Activated CD8-positive, alpha-beta memory T cell treated with anti-CD3 and anti-CD28 coated beads for 4 hours (primary cell): Measurements from ENCODE around the gene C10orf95.
"Not testable (repeated sequence)": the region's sequence is repeated elsewhere in the genome, so short reads cannot be mapped to it uniquely, and the experiment has no call there.

Experiments
- DNase-seq, 2 donors: peaks; one replicate each; pipeline ENCODE4 v3.0.0-alpha.2; 2020; ENCODE audit warnings: low read depth in 2 of 2

The C10orf95 gene

GRCh38 chr10:102451105-102451969 lies at the start of gene C10orf95:
Gene C10orf95 (minus strand): TSS chr10:102451543. CDS start chr10:102451093, 450 bp downstream.
- no peak for DNase-seq

GRCh38 chr10:102500686-102501085 lies 49.3 kb upstream of the C10orf95 start:
- not testable (repeated sequence) for DNase-seq

- no peak for DNase-seq
Observed at GRCh38 chr10:102499356-102499755, 48.0 kb upstream of the C10orf95 start.

- no peak for DNase-seq
Observed at GRCh38 chr10:102497545-102497944, 46.2 kb upstream of the C10orf95 start.

GRCh38 chr10:102493771-102494170 lies 42.4 kb upstream of the C10orf95 start:
- no peak for DNase-seq

- no peak for DNase-seq
Observed at GRCh38 chr10:102492983-102493382, 41.6 kb upstream of the C10orf95 start.

GRCh38 chr10:102492344-102492939 lies 41.1 kb upstream of the C10orf95 start:
- no peak for DNase-seq

GRCh38 chr10:102491136-102491535 lies 39.8 kb upstream of the C10orf95 start:
- DNase-seq, result no peak

GRCh38 chr10:102485093-102485784 lies 33.9 kb upstream of the C10orf95 start:
- DNase-seq, result no peak

- DNase-seq, result no peak
Observed at GRCh38 chr10:102484021-102484420, 32.7 kb upstream of the C10orf95 start.

- no peak for DNase-seq
Observed at GRCh38 chr10:102480396-102480795, 29.1 kb upstream of the C10orf95 start.

GRCh38 chr10:102479651-102480050 lies 28.3 kb upstream of the C10orf95 start:
- DNase-seq, result no peak

GRCh38 chr10:102476466-102477141 lies 25.3 kb upstream of the C10orf95 start:
- no peak for DNase-seq

GRCh38 chr10:102475451-102476040 lies 24.2 kb upstream of the C10orf95 start:
- no peak for DNase-seq

- no peak for DNase-seq
Observed at GRCh38 chr10:102473445-102474331, 22.3 kb upstream of the C10orf95 start.

GRCh38 chr10:102470579-102471546 lies 19.5 kb upstream of the C10orf95 start:
- no peak for DNase-seq

GRCh38 chr10:102468683-102469082 lies 17.3 kb upstream of the C10orf95 start:
- DNase-seq, result no peak

- DNase-seq, result no peak
Observed at GRCh38 chr10:102467971-102468438, 16.7 kb upstream of the C10orf95 start.

GRCh38 chr10:102467318-102467717 lies 16.0 kb upstream of the C10orf95 start:
- DNase-seq, result no peak
